ENCODE measurements around the gene IGSF9B. TPM values are rescaled to one million over a fixed set of nuclear protein-coding genes. Genes with fewer than 3 reads are reported as not detected.

IGSF9B gene
- total and polyA plus RNA-seq, 2 of the 13 experiments (the other 11 are each of a cell fraction or from before 2014, with no cell fraction given): not detected

DNA sequence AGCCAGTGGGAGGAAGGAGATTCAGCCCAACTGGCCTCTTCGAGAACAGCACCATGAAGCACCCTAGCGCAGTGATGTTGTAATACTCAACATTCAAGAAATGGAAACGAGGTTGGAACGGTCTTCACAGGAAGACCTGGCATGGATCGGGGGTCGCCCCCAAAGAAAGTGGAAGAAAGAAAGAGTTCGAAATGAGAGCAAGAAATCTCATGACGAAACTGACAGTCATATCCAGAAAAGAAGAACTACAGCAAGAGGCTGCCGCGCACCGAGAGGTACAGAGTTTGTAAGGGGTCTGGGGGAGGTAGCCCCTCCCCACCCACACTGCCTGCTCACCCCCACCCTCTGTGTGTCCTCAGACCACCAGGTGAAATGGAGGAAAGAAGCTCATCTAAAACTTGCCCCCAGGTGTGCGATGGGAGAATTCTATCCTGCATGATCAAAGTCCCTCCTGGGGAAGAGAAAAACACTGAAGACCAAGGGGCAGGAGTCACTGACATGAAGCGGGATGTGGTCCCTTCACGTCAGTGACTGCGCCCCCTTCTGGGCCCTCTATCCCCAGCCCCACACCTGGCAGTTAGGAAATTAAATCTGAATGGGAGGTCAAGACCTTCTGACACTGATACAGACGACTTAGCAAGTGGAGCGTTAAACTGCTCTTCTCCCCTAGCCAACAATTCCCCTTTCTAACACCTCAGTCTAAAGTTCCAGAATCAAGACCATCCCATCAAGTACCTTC lies 58.6 kb downstream of the IGSF9B start:
- Histone ChIP-seq H3K4me3 (replicated peaks in 1 of 3; ENCODE audit: insufficient read depth in 1 of 3, low read depth in 2 of 3, low read length in 3 of 3) (no peak overlapping the region), H3K79me2 (ENCODE audit: insufficient read depth, low read length) (no peaks in the 10 kb centered on the region), H3K9ac (ENCODE audit: insufficient read depth, low read depth, low read length) (no peak overlapping the region), H3K27me3 (ENCODE audit: control insufficient read depth in 1 of 2, insufficient read depth in 2 of 2, low read length in 2 of 2) (peaks cover 1 to 11% of the 10 kb centered on the region in 2 experiments; a peak in 3 of 5 replicates), H3K9me3 (ENCODE audit: low read length) (no peaks in the 10 kb centered on the region), H3K27ac (ENCODE audit: extremely low read length, insufficient read depth, low read length) (no peak overlapping the region), H3K4me1 (ENCODE audit: insufficient read depth, low read length) (no peaks in the 10 kb centered on the region), H2AFZ (ENCODE audit: low read length) (no peak overlapping the region), H4K20me1 (ENCODE audit: insufficient read depth, low read length) (no peaks in the 10 kb centered on the region), H3K4me2 (ENCODE audit: low read depth, low read length) (no peak overlapping the region), H3K36me3 (replicated peaks in 1 of 2; ENCODE audit: control insufficient read depth in 1 of 2, insufficient read depth in 2 of 2, low read length in 2 of 2) (no peaks in the 10 kb centered on the region)
- 37% methylated on average over 14 of the region's 17 CpGs for WGBS (ENCODE audit: low lambda C conversion rate)
- in situ Hi-C loops (cut with HindIII; ENCODE audit: extremely low pct_ligation_motif_present, low pct_unique_long_range_greater_than_20kb) (no loop called here), intact Hi-C loops (cut with micrococcal nuclease; ENCODE audit: unreplicated experiment) (no loop called here)
- ATAC-seq (no peak), FAIRE-seq (no peak), DNase-seq (ENCODE audit: low spot score) (no peak)
- ChIA-PET CTCF (ENCODE audit: low intra/inter-chr PET ratio, low total read pairs) (no interaction called here), POLR2A (no interaction called here)
- no TSS peak for BruUV-seq (replicated peaks)
- TF ChIP-seq, protein P1, sequence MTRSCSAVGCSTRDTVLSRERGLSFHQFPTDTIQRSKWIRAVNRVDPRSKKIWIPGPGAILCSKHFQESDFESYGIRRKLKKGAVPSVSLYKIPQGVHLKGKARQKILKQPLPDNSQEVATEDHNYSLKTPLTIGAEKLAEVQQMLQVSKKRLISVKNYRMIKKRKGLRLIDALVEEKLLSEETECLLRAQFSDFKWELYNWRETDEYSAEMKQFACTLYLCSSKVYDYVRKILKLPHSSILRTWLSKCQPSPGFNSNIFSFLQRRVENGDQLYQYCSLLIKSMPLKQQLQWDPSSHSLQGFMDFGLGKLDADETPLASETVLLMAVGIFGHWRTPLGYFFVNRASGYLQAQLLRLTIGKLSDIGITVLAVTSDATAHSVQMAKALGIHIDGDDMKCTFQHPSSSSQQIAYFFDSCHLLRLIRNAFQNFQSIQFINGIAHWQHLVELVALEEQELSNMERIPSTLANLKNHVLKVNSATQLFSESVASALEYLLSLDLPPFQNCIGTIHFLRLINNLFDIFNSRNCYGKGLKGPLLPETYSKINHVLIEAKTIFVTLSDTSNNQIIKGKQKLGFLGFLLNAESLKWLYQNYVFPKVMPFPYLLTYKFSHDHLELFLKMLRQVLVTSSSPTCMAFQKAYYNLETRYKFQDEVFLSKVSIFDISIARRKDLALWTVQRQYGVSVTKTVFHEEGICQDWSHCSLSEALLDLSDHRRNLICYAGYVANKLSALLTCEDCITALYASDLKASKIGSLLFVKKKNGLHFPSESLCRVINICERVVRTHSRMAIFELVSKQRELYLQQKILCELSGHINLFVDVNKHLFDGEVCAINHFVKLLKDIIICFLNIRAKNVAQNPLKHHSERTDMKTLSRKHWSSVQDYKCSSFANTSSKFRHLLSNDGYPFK (CRISPR knock-in tag; IDR thresholded peaks at IDR 0.05; ENCODE audit: borderline replicate concordance): no peak
- TF ChIP-seq, protein P2, sequence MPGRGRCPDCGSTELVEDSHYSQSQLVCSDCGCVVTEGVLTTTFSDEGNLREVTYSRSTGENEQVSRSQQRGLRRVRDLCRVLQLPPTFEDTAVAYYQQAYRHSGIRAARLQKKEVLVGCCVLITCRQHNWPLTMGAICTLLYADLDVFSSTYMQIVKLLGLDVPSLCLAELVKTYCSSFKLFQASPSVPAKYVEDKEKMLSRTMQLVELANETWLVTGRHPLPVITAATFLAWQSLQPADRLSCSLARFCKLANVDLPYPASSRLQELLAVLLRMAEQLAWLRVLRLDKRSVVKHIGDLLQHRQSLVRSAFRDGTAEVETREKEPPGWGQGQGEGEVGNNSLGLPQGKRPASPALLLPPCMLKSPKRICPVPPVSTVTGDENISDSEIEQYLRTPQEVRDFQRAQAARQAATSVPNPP (CRISPR knock-in tag; IDR thresholded peaks at IDR 0.05): no peak
- no peak for TF ChIP-seq WIZ (CRISPR knock-in tag; IDR thresholded peaks at IDR 0.05)
- no peak for TF ChIP-seq ZNF644 (CRISPR knock-in tag; IDR thresholded peaks at IDR 0.05; ENCODE audit: low read depth)
- no peak for TF ChIP-seq ZNF816 (CRISPR knock-in tag; IDR thresholded peaks at IDR 0.05; ENCODE audit: borderline replicate concordance)
- TF ChIP-seq ZNF687 (CRISPR knock-in tag; IDR thresholded peaks at IDR 0.05): no peak
- TF ChIP-seq, protein P3, sequence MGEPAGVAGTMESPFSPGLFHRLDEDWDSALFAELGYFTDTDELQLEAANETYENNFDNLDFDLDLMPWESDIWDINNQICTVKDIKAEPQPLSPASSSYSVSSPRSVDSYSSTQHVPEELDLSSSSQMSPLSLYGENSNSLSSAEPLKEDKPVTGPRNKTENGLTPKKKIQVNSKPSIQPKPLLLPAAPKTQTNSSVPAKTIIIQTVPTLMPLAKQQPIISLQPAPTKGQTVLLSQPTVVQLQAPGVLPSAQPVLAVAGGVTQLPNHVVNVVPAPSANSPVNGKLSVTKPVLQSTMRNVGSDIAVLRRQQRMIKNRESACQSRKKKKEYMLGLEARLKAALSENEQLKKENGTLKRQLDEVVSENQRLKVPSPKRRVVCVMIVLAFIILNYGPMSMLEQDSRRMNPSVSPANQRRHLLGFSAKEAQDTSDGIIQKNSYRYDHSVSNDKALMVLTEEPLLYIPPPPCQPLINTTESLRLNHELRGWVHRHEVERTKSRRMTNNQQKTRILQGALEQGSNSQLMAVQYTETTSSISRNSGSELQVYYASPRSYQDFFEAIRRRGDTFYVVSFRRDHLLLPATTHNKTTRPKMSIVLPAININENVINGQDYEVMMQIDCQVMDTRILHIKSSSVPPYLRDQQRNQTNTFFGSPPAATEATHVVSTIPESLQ (CRISPR knock-in tag; conservative IDR thresholded peaks at IDR 0.05): no peak
- no peak for TF ChIP-seq PHB2 (IDR thresholded peaks at IDR 0.05; ENCODE audit: partially characterized antibody)
- TF ChIP-seq, protein P4, sequence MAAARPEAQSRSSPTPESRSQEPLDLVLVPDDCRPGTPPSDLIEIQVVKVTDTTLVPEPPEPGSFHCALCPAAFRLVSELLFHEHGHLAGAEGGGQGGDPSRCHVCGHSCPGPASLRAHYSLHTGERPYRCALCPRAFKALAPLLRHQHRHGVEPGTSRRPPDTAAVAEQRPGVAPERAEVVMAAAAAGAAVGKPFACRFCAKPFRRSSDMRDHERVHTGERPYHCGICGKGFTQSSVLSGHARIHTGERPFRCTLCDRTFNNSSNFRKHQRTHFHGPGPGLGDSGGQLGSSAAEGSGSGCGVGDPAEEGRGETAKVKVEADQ (CRISPR knock-in tag; IDR thresholded peaks at IDR 0.05; ENCODE audit: borderline replicate concordance): no peak
- no peak for TF ChIP-seq KDM4B (CRISPR knock-in tag; IDR thresholded peaks at IDR 0.05)
- TF ChIP-seq NFYC (CRISPR knock-in tag; IDR thresholded peaks at IDR 0.05): no peak
- TF ChIP-seq HIVEP1 (CRISPR knock-in tag; IDR thresholded peaks at IDR 0.05): no peak
